ENCODE data around the gene NSMF.

NSMF gene

GRCh38 chr9:137459152-137459600 lies at the start of gene NSMF:
Gene NSMF, minus strand, starts transcription at chr9:137459334. Its CDS starts 232 bp downstream, at chr9:137459102.
- DNase-seq = peak; percentile 58

GRCh38 chr9:137506702-137507171 lies 47.6 kb upstream of the NSMF start:
- no peak for DNase-seq

GRCh38 chr9:137506274-137506673 lies 47.1 kb upstream of the NSMF start:
- no peak for DNase-seq

GRCh38 chr9:137505421-137506140 lies 46.4 kb upstream of the NSMF start:
- DNase-seq = no peak

GRCh38 chr9:137504432-137504777 lies 45.3 kb upstream of the NSMF start:
- no peak for DNase-seq

- no peak for DNase-seq
These were observed 43.1 kb upstream of the NSMF start for GRCh38 chr9:137502008-137502911.

GRCh38 chr9:137501457-137501856 lies 42.3 kb upstream of the NSMF start:
- DNase-seq = no peak

- no peak for DNase-seq
These were observed 41.7 kb upstream of the NSMF start for GRCh38 chr9:137500666-137501397.

GRCh38 chr9:137499858-137500661 lies 40.9 kb upstream of the NSMF start:
- DNase-seq = no peak

GRCh38 chr9:137499416-137499815 lies 40.3 kb upstream of the NSMF start:
- no peak for DNase-seq

GRCh38 chr9:137498720-137499150 lies 39.6 kb upstream of the NSMF start:
- DNase-seq = no peak

GRCh38 chr9:137497921-137498719 lies 39.0 kb upstream of the NSMF start:
- no peak for DNase-seq

GRCh38 chr9:137496601-137497375 lies 37.7 kb upstream of the NSMF start:
- no peak for DNase-seq

GRCh38 chr9:137494550-137495351 lies 35.6 kb upstream of the NSMF start:
- no peak for DNase-seq

GRCh38 chr9:137494104-137494544 lies 35.0 kb upstream of the NSMF start:
- no peak for DNase-seq

GRCh38 chr9:137493364-137494103 lies 34.4 kb upstream of the NSMF start:
- DNase-seq = no peak

GRCh38 chr9:137492464-137493363 lies 33.6 kb upstream of the NSMF start:
- DNase-seq = peak; percentile 50
